Thyroid gland (tissue), 4 donors: ENCODE measurements around the gene MAGI2. TPM values are rescaled to one million over a fixed set of nuclear protein-coding genes. Genes with fewer than 3 reads are reported as not detected.

ENCODE experiments used
- DNase-seq, 2 donors: peaks; one replicate each; pipeline ENCODE4 v3.0.0-alpha.2; 2019
- H3K27ac ChIP-seq, 3 donors: fragments of 200-600 bp; sonication (generic); 1 replicate in 2 of 3; 2 replicates in 1 of 3; pipeline ENCODE4 v1.5.1; 2016 to 2019; ENCODE audit warnings: mild to moderate bottlenecking in 1 of 3, moderate library complexity in 1 of 3
- H3K27me3 ChIP-seq: fragments of 200-600 bp; sonication (generic); one replicate; pipeline ENCODE4 v1.5.1; 2019
- H3K36me3 ChIP-seq, 2 donors: fragments of 200-600 bp; sonication (generic); one replicate each; pipeline ENCODE4 v1.5.1; 2016 to 2019
- H3K4me1 ChIP-seq, 2 donors: fragments of 200-600 bp; sonication (generic); one replicate each; pipeline ENCODE4 v1.5.1; 2017 to 2019
- H3K4me3 ChIP-seq, 3 donors: fragments of 200-600 bp; sonication (generic); replicated peaks in 1 of 3; 1 replicate in 2 of 3; 2 replicates in 1 of 3; pipeline ENCODE4 v1.5.1; 2016; ENCODE audit warnings: mild to moderate bottlenecking in 1 of 3
- H3K9me3 ChIP-seq: fragments of 200-600 bp; sonication (generic); one replicate; pipeline ENCODE4 v1.5.1; 2017
- CTCF ChIP-seq, 6 experiments: fragments of 200-600 bp in 3 of 6; fragments of 450-650 bp in 3 of 6; sonication (generic) in 3 of 6; IDR thresholded peaks; one replicate each; pipeline ENCODE4 v1.5.1; 2016 to 2019; ENCODE audit warnings: antibody characterized with exemption in 6 of 6, mild to moderate bottlenecking in 2 of 6, inconsistent platforms in 1 of 6, moderate library complexity in 1 of 6
- POLR2A ChIP-seq, 2 donors: fragments of 450-650 bp; IDR thresholded peaks; one replicate each; pipeline ENCODE4 v1.6.1; 2017; ENCODE audit warnings: antibody characterized with exemption in 2 of 2, mild to moderate bottlenecking in 2 of 2, moderate library complexity in 1 of 2
- WGBS, 2 donors: methylation state at CpG; one replicate each; pipeline ENCODE4 v1.1.5; 2017; 5-methylcytosine and 5-hydroxymethylcytosine counted together
- intact Hi-C: fragments of 100-400 bp; cut with DNase I; formaldehyde crosslinking; loops from one replicate; pipeline ENCODE4 v1.15.1; 2023
- total RNA-seq, 4 donors: library from RNA; depleted of rRNA; stranded (reverse); fragments of >200 nt; gene quantifications; one replicate each; pipeline ENCODE4 v1.2.3, GENCODE V29; 2016

MAGI2 gene
- total RNA-seq, 4 donors from 2014 or later = 20.7 to 31.1 (median 26.0) TPM

GRCh38 chr7:78497728-78498427, 955.6 kb downstream of the MAGI2 start:
- intact Hi-C loops = no loop called here
- H3K27ac ChIP-seq = no peak overlapping the region

GRCh38 chr7:78496096-78496630, 957.3 kb downstream of the MAGI2 start:
- DNase-seq = no peak
- no peak for TF ChIP-seq CTCF (IDR thresholded peaks at IDR 0.05)
- no peaks in the 10 kb centered on the region for H3K36me3 ChIP-seq
- H3K27me3 ChIP-seq = no peaks in the 10 kb centered on the region
- intact Hi-C loops = no loop called here
- H3K4me3 ChIP-seq = no peak overlapping the region
- WGBS, 2 donors = 70 to 73% methylated on average over 4 of the region's 4 CpGs
- H3K27ac ChIP-seq = no peak overlapping the region
- no peaks in the 10 kb centered on the region for H3K9me3 ChIP-seq
- H3K4me1 ChIP-seq = no peaks in the 10 kb centered on the region

More at GRCh38 chr7:78497728-78498427, 955.6 kb downstream of the MAGI2 start:
- no peak overlapping the region for H3K4me3 ChIP-seq
- no peak for TF ChIP-seq POLR2A (IDR thresholded peaks at IDR 0.05)
- no peak for DNase-seq
- WGBS, 2 donors = 86% methylated on average over 4 of the region's 4 CpGs
- H3K9me3 ChIP-seq = no peaks in the 10 kb centered on the region
- H3K27me3 ChIP-seq = no peaks in the 10 kb centered on the region
- no peaks in the 10 kb centered on the region for H3K4me1 ChIP-seq
- no peaks in the 10 kb centered on the region for H3K36me3 ChIP-seq

GRCh38 chr7:78493401-78493800, 960.1 kb downstream of the MAGI2 start:
- no peaks in the 10 kb centered on the region for H3K36me3 ChIP-seq
- 90 to 94% methylated on average over 3 of the region's 3 CpGs for WGBS, 2 donors
- no peak for TF ChIP-seq POLR2A (IDR thresholded peaks at IDR 0.05)
- no peak for TF ChIP-seq CTCF (IDR thresholded peaks at IDR 0.05)
- no peak overlapping the region for H3K4me3 ChIP-seq
- no peak overlapping the region for H3K27ac ChIP-seq
- H3K9me3 ChIP-seq = no peaks in the 10 kb centered on the region
- intact Hi-C loops = no loop called here
- no peak for DNase-seq
- peaks cover 8 to 12% of the 10 kb centered on the region in 2 donors for H3K4me1 ChIP-seq
- H3K27me3 ChIP-seq = no peaks in the 10 kb centered on the region

- TF ChIP-seq CTCF (IDR thresholded peaks at IDR 0.05) = no peak
- Histone ChIP-seq H3K9me3 (no peaks in the 10 kb centered on the region), H3K36me3 (no peaks in the 10 kb centered on the region), H3K4me3 (no peak overlapping the region), H3K27ac (no peak overlapping the region), H3K4me1 (peaks cover 8 to 12% of the 10 kb centered on the region in 2 donors), H3K27me3 (no peaks in the 10 kb centered on the region)
- DNase-seq = no peak
- intact Hi-C loops = no loop called here
- 93 to 100% methylated on average over 1 of the region's 1 CpG for WGBS, 2 donors
Measured at GRCh38 chr7:78492146-78492545, 961.3 kb downstream of the MAGI2 start.

GRCh38 chr7:78490524-78490923, 962.9 kb downstream of the MAGI2 start:
- intact Hi-C loops = no loop called here
- no peak overlapping the region for H3K4me3 ChIP-seq
- no peak for DNase-seq
- no peaks in the 10 kb centered on the region for H3K27me3 ChIP-seq
- no peak overlapping the region for H3K27ac ChIP-seq
- peaks cover 8 to 12% of the 10 kb centered on the region in 2 donors for H3K4me1 ChIP-seq
- H3K9me3 ChIP-seq = no peaks in the 10 kb centered on the region
- TF ChIP-seq CTCF (IDR thresholded peaks at IDR 0.05) = no peak
- no peak for TF ChIP-seq POLR2A (IDR thresholded peaks at IDR 0.05)
- no peaks in the 10 kb centered on the region for H3K36me3 ChIP-seq
